Measurements from ENCODE around the gene CD44.

- peak; percentile 67 for TF ChIP-seq BCL3 (IDR thresholded peaks at IDR 0.05; ENCODE audit: borderline replicate concordance, insufficient read depth, low read depth, low read length, poor library complexity, severe bottlenecking)
- TF ChIP-seq USF2 (IDR thresholded peaks at IDR 0.05; ENCODE audit: borderline replicate concordance, low read depth, low read length) = no peak
- no peak for TF ChIP-seq ZNF207 (IDR thresholded peaks at IDR 0.05; ENCODE audit: borderline replicate concordance)
- TF ChIP-seq CTCF (IDR thresholded peaks at IDR 0.05 in 2 of 3, conservative IDR thresholded peaks at IDR 0.05 in 1 of 3; ENCODE audit: control insufficient read depth in 2 of 3, extremely low read depth in 1 of 3, insufficient read depth in 1 of 3, low read depth in 3 of 3, low read length in 3 of 3) = no peak
- TF ChIP-seq CHD2 (IDR thresholded peaks at IDR 0.05; ENCODE audit: borderline replicate concordance, low read depth, low read length) = no peak
- no peak for TF ChIP-seq MAX (IDR thresholded peaks at IDR 0.05; ENCODE audit: low read depth, low read length)
- TF ChIP-seq EP300 (IDR thresholded peaks at IDR 0.05; ENCODE audit: borderline replicate concordance in 1 of 2, control insufficient read depth in 1 of 2, low read depth in 2 of 2, low read length in 2 of 2) = no peak
- TF ChIP-seq RFX5 (IDR thresholded peaks at IDR 0.05; ENCODE audit: low read depth, low read length) = no peak
Measured at GRCh38 chr11:35127619-35128018, 11.4 kb upstream of the CD44 start.

All from GM12878 (cell line).